COLO829 (cell line): ENCODE results near the gene MOCS1.

ENCODE experiments used
- DNase-seq: peaks from one replicate; pipeline ENCODE4 v3.0.0; 2012; ENCODE audit warnings: low spot score

Gene MOCS1

DNA sequence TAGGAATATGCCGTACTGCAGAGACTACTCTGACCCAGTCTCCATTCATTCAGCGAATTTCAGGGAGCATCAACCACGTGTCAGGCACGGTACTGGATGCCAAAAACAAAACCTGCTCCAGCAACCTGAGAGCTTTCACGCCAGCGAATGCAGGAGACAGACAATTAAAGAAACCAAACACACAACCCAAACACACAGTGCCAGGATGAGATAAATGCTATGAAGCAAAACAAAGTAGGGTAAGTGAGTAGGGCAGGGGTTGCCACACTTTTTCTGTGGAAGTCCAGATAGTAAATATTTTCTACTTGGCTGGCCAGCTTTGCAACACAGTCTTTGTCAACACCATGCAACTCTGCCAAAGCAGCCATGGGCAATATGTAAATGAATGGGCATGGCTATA is 10.0 kb downstream of the MOCS1 start:
- DNase-seq, result no peak

- no peak for DNase-seq
These were observed 10.4 kb downstream of the MOCS1 start for GRCh38 chr6:39923861-39924260.

- no peak for DNase-seq
These were observed 10.9 kb downstream of the MOCS1 start for GRCh38 chr6:39923394-39923793.

- no peak for DNase-seq
These were observed 11.4 kb downstream of the MOCS1 start for GRCh38 chr6:39922821-39923220.

- no peak for DNase-seq
These were observed 14.1 kb downstream of the MOCS1 start for GRCh38 chr6:39920157-39920556.

GRCh38 chr6:39918831-39919230 is 15.4 kb downstream of the MOCS1 start:
- no peak for DNase-seq

GRCh38 chr6:39917981-39918380 is 16.3 kb downstream of the MOCS1 start:
- DNase-seq, result no peak

DNA sequence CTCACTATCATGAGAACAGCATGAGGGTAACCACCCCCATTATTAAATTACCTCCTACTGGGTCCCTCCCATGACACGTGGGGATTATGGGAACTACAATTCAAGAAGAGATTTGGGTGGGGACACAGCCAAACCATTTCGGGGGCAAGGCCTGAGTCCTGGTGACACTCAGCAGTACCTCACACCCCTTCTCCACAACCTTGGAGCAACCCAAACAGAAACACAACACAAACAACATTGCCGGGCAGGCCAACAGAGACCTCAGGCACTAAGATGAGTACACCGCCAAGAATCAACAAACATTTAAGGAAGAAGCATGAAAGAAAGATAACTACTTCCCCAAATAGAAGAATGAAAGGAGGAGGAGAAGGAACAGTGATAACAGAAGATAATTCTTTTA is 16.9 kb downstream of the MOCS1 start:
- DNase-seq, result no peak

- no peak for DNase-seq
These were observed 18.4 kb downstream of the MOCS1 start for GRCh38 chr6:39915866-39916265.

- no peak for DNase-seq
These were observed 20.0 kb downstream of the MOCS1 start for GRCh38 chr6:39914239-39914638.

GRCh38 chr6:39913391-39913916 is 20.8 kb downstream of the MOCS1 start:
- no peak for DNase-seq

- DNase-seq, result no peak
These were observed 21.8 kb downstream of the MOCS1 start for GRCh38 chr6:39912446-39912845.

- DNase-seq, result no peak
These were observed 22.6 kb downstream of the MOCS1 start for GRCh38 chr6:39911513-39912125.

DNA sequence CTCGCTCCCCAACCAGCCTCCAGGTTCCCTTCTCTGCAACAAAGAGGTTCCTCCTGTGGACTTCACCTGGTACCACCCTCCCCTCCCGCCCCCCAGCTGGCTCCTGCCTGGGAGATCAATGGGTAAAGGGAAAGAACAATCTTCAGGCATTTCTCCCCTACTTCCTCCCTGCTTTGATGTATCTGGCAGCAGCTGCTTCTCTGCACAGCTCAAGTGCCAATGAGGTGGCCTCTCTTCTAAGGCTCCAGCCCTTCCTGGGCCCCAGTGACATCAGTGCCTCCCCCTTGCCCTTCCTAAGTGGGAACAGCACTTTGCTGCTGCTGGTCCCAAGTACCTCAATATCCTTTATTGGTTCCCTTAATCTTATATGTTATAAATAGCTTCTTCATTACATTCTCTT is 23.5 kb downstream of the MOCS1 start:
- DNase-seq, result no peak

GRCh38 chr6:39910164-39910563 is 24.1 kb downstream of the MOCS1 start:
- DNase-seq, result no peak

- DNase-seq, result no peak
These were observed 24.6 kb downstream of the MOCS1 start for GRCh38 chr6:39909701-39910100.

- no peak for DNase-seq
These were observed 25.3 kb downstream of the MOCS1 start for GRCh38 chr6:39908838-39909583.

DNA sequence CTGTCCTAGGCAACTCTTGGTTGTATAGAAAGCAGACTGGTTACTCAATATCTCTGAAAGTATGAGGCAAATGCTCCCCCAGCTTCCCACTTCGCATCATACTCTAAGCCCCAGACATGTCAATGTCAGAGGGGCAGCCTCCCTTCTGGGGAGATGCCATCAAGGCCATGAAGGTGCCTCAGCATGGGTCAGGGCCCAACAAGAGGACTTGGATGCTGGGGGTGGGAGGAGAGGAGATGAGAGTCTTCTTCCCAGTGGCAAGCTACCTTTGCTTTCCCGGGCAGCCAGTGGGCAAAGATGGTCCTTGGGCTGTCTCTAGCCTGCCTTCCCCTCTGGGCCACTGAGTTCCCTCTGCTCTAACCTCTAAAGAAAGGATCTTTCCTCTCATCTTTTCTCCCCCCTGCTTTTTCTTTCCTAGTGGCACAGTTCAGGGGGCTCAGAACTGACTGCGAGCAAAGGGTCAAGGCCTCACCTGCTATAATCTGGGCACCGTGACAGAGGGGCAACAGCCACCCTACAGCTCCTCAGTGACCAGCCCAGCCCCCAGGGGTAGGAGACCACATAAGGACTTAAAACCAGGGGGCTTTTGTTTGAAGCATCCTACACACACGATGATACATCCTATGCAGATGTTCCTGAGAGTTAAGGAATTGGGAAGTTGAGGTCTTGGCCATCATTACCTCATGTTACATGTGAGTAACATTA is 26.2 kb downstream of the MOCS1 start:
- no peak for DNase-seq

- no peak for DNase-seq
These were observed 27.9 kb downstream of the MOCS1 start for GRCh38 chr6:39906318-39906761.

DNA sequence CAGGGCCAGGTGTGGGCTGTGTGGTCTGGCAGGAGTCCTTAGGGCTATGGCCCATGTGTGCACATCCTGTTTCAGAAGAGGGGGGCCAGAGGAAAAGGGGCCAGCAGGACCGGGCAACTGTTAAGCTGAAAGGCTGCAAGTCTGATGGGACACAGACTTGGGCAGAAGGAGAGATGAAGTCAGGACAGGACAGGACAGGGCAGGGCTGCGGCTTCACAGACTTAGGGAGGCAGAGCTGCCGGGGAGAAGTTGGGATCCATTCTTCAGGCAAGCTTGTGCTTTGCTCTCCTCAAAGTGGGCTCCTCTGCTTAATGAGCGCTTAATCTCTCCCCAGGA is 28.7 kb downstream of the MOCS1 start:
- no peak for DNase-seq

- no peak for DNase-seq
These were observed 29.2 kb downstream of the MOCS1 start for GRCh38 chr6:39904946-39905639.

GRCh38 chr6:39903656-39904055 is 30.6 kb downstream of the MOCS1 start:
- no peak for DNase-seq
